Endothelial cell of umbilical vein (primary cell): Measurements from ENCODE around the gene ZNF597. TPM values are rescaled to one million over a fixed set of nuclear protein-coding genes. Genes with fewer than 3 reads are reported as not detected.

ENCODE experiments used
- BruUV-seq: library from RNA; stranded (reverse); fragments of 400-500 nt; replicated peaks from 2 replicates; lab custom pipeline; 2021; lab: Mats Ljungman, UMichigan
- CTCF ChIA-PET: fragments of 300-600, 350-600 bp; sonication (Branson Sonifier 250); formaldehyde crosslinking; loops from one replicate; lab custom pipeline; 2021; ENCODE audit warnings: antibody characterized with exemption, inconsistent platforms; lab: Charles Lee
- POLR2A ChIA-PET: fragments of 300-600, 350-600 bp; sonication (Branson Sonifier 250); formaldehyde crosslinking; loops from one replicate; lab custom pipeline; 2021; ENCODE audit warnings: antibody characterized with exemption, inconsistent platforms; lab: Charles Lee
- DNase-seq: peaks from one replicate; pipeline ENCODE4 v3.0.0-alpha.2; 2011; ENCODE audit warnings: low read depth, low spot score
- FAIRE-seq: peaks from 2 replicates; lab custom pipeline; 2011; peaks lifted over from hg19 to GRCh38; lab: Jason Lieb, UNC
- H2AFZ ChIP-seq: 2 replicates; pipeline ENCODE4 v1.6.0; 2012; ENCODE audit warnings: low read depth, low read length, control low read depth, inconsistent platforms
- H3K27ac ChIP-seq: 2 replicates; pipeline ENCODE4 v1.5.1; 2011; ENCODE audit warnings: low read depth, mild to moderate bottlenecking, control low read depth, low read length, moderate library complexity; ENCODE audit not compliant: insufficient read depth
- H3K27me3 ChIP-seq, 2 experiments: 2 replicates each; pipeline versions ENCODE4 v1.6.0 to v1.6.1; 2011; ENCODE audit warnings: low read length in 2 of 2, mixed read lengths in 1 of 2; ENCODE audit not compliant: control insufficient read depth in 2 of 2, insufficient read depth in 2 of 2
- H3K36me3 ChIP-seq, 2 experiments: 2 replicates in 1 of 2; 3 replicates in 1 of 2; pipeline ENCODE4 v1.5.1; 2011; ENCODE audit warnings: low read length in 2 of 2, mild to moderate bottlenecking in 1 of 2, moderate library complexity in 1 of 2; ENCODE audit not compliant: control insufficient read depth in 2 of 2, insufficient read depth in 2 of 2; ENCODE audit errors: extremely low read depth in 1 of 2
- H3K4me1 ChIP-seq: 3 replicates; pipeline ENCODE4 v1.5.1; 2011; ENCODE audit warnings: mild to moderate bottlenecking, low read length; ENCODE audit not compliant: control insufficient read depth, insufficient read depth; ENCODE audit errors: extremely low read depth
- H3K4me2 ChIP-seq: 2 replicates; pipeline ENCODE4 v1.6.1; 2011; ENCODE audit warnings: low read length, control low read depth, mixed read lengths; ENCODE audit not compliant: insufficient read depth
- H3K4me3 ChIP-seq, 3 experiments: fragments of 200-600 bp in 1 of 3; sonication (generic), shearing (Covaris generic) in 1 of 3; replicated peaks in 1 of 3; 2 replicates each; pipeline ENCODE4 v1.5.1; 2011 to 2016; ENCODE audit warnings: control low read depth in 3 of 3, low read length in 3 of 3, mild to moderate bottlenecking in 2 of 3, inconsistent platforms in 1 of 3, low read depth in 1 of 3, moderate library complexity in 1 of 3; ENCODE audit not compliant: insufficient read depth in 1 of 3
- H3K79me2 ChIP-seq: 2 replicates; pipeline ENCODE4 v1.6.0; 2012; ENCODE audit warnings: low read length, inconsistent platforms; ENCODE audit not compliant: control insufficient read depth, insufficient read depth
- H3K9ac ChIP-seq: replicated peaks from 2 replicates; pipeline ENCODE3; 2011; ENCODE audit warnings: low read length, control low read depth; ENCODE audit not compliant: insufficient read depth; ENCODE audit errors: extremely low read depth
- H3K9me1 ChIP-seq: replicated peaks from 3 replicates; pipeline ENCODE4 v1.6.0; 2011; ENCODE audit warnings: mild to moderate bottlenecking, low read length; ENCODE audit not compliant: control insufficient read depth, insufficient read depth; ENCODE audit errors: extremely low read depth
- H3K9me3 ChIP-seq: replicated peaks from 2 replicates; pipeline ENCODE4 v1.5.1; 2012; ENCODE audit warnings: low read length, inconsistent platforms; ENCODE audit not compliant: control insufficient read depth, insufficient read depth
- H4K20me1 ChIP-seq: replicated peaks from 2 replicates; pipeline ENCODE3; 2011; ENCODE audit warnings: mild to moderate bottlenecking, low read length; ENCODE audit not compliant: control insufficient read depth, insufficient read depth; ENCODE audit errors: extremely low read depth
- EZH2 ChIP-seq: IDR thresholded peaks from 2 replicates; pipeline ENCODE4 v1.6.1; 2012; ENCODE audit warnings: borderline replicate concordance, low read depth, mild to moderate bottlenecking, moderate library complexity, low read length, inconsistent platforms; ENCODE audit not compliant: severe bottlenecking
- FOS ChIP-seq: IDR thresholded peaks from 2 replicates; pipeline ENCODE4 v1.6.1; 2011; ENCODE audit warnings: mild to moderate bottlenecking, low read length, moderate library complexity, borderline replicate concordance; ENCODE audit not compliant: insufficient read depth
- GATA2 ChIP-seq: IDR thresholded peaks from 2 replicates; pipeline ENCODE4 v1.7.0; 2011; ENCODE audit warnings: low read depth, mild to moderate bottlenecking, moderate library complexity, mixed read lengths, low read length; ENCODE audit not compliant: insufficient read length, insufficient read depth
- JUN ChIP-seq: IDR thresholded peaks from 2 replicates; pipeline ENCODE4 v1.6.1; 2011; ENCODE audit warnings: borderline replicate concordance, low read depth; ENCODE audit not compliant: insufficient read length, insufficient read depth
- MYC ChIP-seq: IDR thresholded peaks from one replicate; pipeline ENCODE4 v1.6.1; 2011; ENCODE audit warnings: mild to moderate bottlenecking, low read depth, low read length
- POLR2A ChIP-seq: IDR thresholded peaks from 2 replicates; pipeline ENCODE4 v1.6.1; 2012; ENCODE audit warnings: low read depth, mild to moderate bottlenecking, control low read depth, low read length
- POLR2AphosphoS5 ChIP-seq: IDR thresholded peaks from 2 replicates; pipeline ENCODE4 v1.6.1; 2012; ENCODE audit warnings: low read depth, mild to moderate bottlenecking, control low read depth, low read length, moderate library complexity; ENCODE audit not compliant: insufficient read depth
- dilution Hi-C: fragments of 300-500 bp; cut with MboI; formaldehyde crosslinking; loops from one replicate; pipeline ENCODE4 v1.15.0; 2019; ENCODE audit warnings: low sequenced_read_pairs; ENCODE audit not compliant: extremely low pct_ligation_motif_present
- intact Hi-C: fragments of 100-400 bp; cut with micrococcal nuclease; formaldehyde crosslinking; loops from one replicate; pipeline ENCODE4 v1.10.0; 2022
- polyA plus RNA-seq, 4 experiments: library from polyadenylated mRNA; depleted of rRNA in 3 of 4; stranded (reverse) in 3 of 4; unstranded in 1 of 4; fragments of >200 nt; gene quantifications; 2 replicates each; pipeline versions ENCODE4 v1.2.1 to v1.2.3, GENCODE V29; 2011 to 2012; ENCODE audit warnings: missing spikeins in 1 of 4
- total RNA-seq: library from RNA; stranded (reverse); gene quantifications from 2 replicates; pipeline ENCODE4 v1.2.3, GENCODE V29; 2021
- TF ChIP-seq, protein P1 (sequence below): IDR thresholded peaks from 2 replicates; pipeline ENCODE4 v1.6.1; 2011; ENCODE audit not compliant: insufficient read depth, insufficient read length
- TF ChIP-seq, protein P2 (sequence below), 2 donors: IDR thresholded peaks; 1 replicate in 1 of 2; 2 replicates in 1 of 2; pipeline ENCODE4 v1.5.1; 2011; ENCODE audit warnings: low read length in 2 of 2, mild to moderate bottlenecking in 2 of 2, moderate library complexity in 2 of 2, control low read depth in 1 of 2, inconsistent platforms in 1 of 2, low read depth in 1 of 2; ENCODE audit not compliant: insufficient read depth in 1 of 2; ENCODE audit errors: extremely low read depth in 1 of 2

ZNF597 gene
- total and polyA plus RNA-seq, 2 donors (not counting 3 experiments of a cell fraction or from before 2014, with no cell fraction given) = 0.75 to 1.4 TPM

DNA sequence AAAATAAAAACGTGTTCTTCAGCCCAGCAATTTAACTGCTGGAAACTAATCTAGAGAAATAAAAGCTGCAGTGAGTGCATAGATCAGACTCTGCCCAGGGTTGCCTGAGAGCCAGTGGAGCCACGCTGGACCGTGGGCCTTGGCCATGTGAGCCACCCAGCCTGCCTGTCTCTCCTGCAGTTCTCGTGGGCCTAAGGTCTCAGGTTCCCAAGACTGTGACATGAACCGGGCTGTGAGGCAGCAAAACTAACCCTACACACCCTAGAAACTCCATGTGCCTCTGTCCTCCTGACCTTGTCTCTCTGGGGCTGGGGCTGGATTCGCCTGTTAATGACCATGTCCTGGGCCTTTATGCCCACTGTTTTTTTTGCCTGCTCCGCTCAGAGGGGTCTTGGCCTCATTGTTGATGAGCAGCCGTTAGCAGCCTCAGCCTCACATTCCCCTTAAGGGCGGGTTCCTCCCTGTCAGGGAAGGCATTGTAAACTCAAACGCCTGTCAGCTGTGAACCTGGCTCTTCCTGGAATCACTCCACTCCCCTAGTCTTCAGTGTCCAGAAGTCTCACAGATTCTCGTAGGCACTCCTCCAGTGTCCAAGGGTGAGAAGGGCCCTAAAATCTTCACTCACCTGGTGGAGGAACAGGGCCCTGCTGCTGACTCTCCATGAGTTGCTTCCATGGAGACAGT lies 35.1 kb upstream of the ZNF597 start:
- Histone ChIP-seq H3K27ac (no peak overlapping the region), H3K9me1 (no peaks in the 10 kb centered on the region), H3K36me3 (peaks cover 2 to 26% of the 10 kb centered on the region in 2 experiments), H4K20me1 (no peaks in the 10 kb centered on the region), H2AFZ (no peak overlapping the region), H3K9me3 (no peaks in the 10 kb centered on the region), H3K4me2 (no peak overlapping the region), H3K79me2 (peaks cover 30% of the 10 kb centered on the region), H3K27me3 (no peaks in the 10 kb centered on the region), H3K9ac (no peak overlapping the region), H3K4me1 (no peaks in the 10 kb centered on the region), H3K4me3 (no peak overlapping the region)
- CTCF ChIA-PET = no interaction called here
- DNase-seq = no peak
- POLR2A ChIA-PET = no interaction called here
- no peak for FAIRE-seq
- dilution Hi-C loops = no loop called here
- intact Hi-C loops = no loop called here
- no TSS peak for BruUV-seq
- no peak for TF ChIP-seq JUN
- TF ChIP-seq, protein P1, sequence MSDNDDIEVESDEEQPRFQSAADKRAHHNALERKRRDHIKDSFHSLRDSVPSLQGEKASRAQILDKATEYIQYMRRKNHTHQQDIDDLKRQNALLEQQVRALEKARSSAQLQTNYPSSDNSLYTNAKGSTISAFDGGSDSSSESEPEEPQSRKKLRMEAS = no peak
- no peak for TF ChIP-seq MYC
- TF ChIP-seq, protein P2, sequence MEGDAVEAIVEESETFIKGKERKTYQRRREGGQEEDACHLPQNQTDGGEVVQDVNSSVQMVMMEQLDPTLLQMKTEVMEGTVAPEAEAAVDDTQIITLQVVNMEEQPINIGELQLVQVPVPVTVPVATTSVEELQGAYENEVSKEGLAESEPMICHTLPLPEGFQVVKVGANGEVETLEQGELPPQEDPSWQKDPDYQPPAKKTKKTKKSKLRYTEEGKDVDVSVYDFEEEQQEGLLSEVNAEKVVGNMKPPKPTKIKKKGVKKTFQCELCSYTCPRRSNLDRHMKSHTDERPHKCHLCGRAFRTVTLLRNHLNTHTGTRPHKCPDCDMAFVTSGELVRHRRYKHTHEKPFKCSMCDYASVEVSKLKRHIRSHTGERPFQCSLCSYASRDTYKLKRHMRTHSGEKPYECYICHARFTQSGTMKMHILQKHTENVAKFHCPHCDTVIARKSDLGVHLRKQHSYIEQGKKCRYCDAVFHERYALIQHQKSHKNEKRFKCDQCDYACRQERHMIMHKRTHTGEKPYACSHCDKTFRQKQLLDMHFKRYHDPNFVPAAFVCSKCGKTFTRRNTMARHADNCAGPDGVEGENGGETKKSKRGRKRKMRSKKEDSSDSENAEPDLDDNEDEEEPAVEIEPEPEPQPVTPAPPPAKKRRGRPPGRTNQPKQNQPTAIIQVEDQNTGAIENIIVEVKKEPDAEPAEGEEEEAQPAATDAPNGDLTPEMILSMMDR (IDR thresholded peaks at IDR 0.05; ENCODE audit: extremely low read depth in 1 of 2, insufficient read depth in 1 of 2, low read depth in 1 of 2, low read length in 2 of 2) = no peak
- TF ChIP-seq POLR2A = no peak
- TF ChIP-seq FOS = no peak
- no peak for TF ChIP-seq GATA2
- no peak for TF ChIP-seq EZH2
- TF ChIP-seq POLR2AphosphoS5 = no peak
